Glutamatergic neuron (in vitro differentiated cells): ENCODE data around the gene MYH6. TPM values are rescaled to one million over a fixed set of nuclear protein-coding genes. Genes with fewer than 3 reads are reported as not detected.
"Not testable (repeated sequence)": the region's sequence is repeated elsewhere in the genome, so short reads cannot be mapped to it uniquely, and the experiment has no call there.

Experiments used
- DNase-seq: peaks from one replicate; pipeline ENCODE4 v3.0.0; 2022
- H3K27ac Mint-ChIP-seq: one replicate; pipeline ENCODE4 v1.8.0; 2020; ENCODE audit warnings: mild to moderate bottlenecking, mixed read lengths, inconsistent platforms; ENCODE audit not compliant: unreplicated experiment
- H3K27me3 Mint-ChIP-seq: one replicate; pipeline ENCODE4 v1.8.0; 2020; ENCODE audit warnings: mild to moderate bottlenecking, moderate library complexity, mixed read lengths, inconsistent platforms; ENCODE audit not compliant: unreplicated experiment
- H3K36me3 Mint-ChIP-seq: one replicate; pipeline ENCODE4 v1.8.0; 2020; ENCODE audit warnings: mild to moderate bottlenecking, mixed read lengths, inconsistent platforms; ENCODE audit not compliant: unreplicated experiment
- H3K4me1 Mint-ChIP-seq: one replicate; pipeline ENCODE4 v1.8.0; 2020; ENCODE audit warnings: mild to moderate bottlenecking, low read depth, mixed read lengths, inconsistent platforms; ENCODE audit not compliant: unreplicated experiment
- H3K4me3 Mint-ChIP-seq: one replicate; pipeline ENCODE4 v1.8.0; 2020; ENCODE audit warnings: mild to moderate bottlenecking, mixed read lengths, inconsistent platforms; ENCODE audit not compliant: unreplicated experiment
- H3K9me3 Mint-ChIP-seq: one replicate; pipeline ENCODE4 v1.8.0; 2020; ENCODE audit warnings: mild to moderate bottlenecking, moderate library complexity, mixed read lengths, inconsistent platforms; ENCODE audit not compliant: unreplicated experiment
- total RNA-seq: library from RNA; stranded (reverse); fragmentation: NEBNext Ultra II Directional; extraction: Animal tissue kit (Norgen Biotek cat#: 25700); gene quantifications from one replicate; pipeline ENCODE4 v1.2.1, GENCODE V29; 2021; ENCODE audit not compliant: unreplicated experiment
- TF ChIP-seq, protein P1 (sequence below): fragments of 200-600 bp; sonication (generic); IDR thresholded peaks from one replicate; pipeline ENCODE4 v1.5.0; 2021; ENCODE audit not compliant: partially characterized antibody, unreplicated experiment

MYH6 gene
- total RNA-seq, 1 donor from 2014 or later = not detected

DNA sequence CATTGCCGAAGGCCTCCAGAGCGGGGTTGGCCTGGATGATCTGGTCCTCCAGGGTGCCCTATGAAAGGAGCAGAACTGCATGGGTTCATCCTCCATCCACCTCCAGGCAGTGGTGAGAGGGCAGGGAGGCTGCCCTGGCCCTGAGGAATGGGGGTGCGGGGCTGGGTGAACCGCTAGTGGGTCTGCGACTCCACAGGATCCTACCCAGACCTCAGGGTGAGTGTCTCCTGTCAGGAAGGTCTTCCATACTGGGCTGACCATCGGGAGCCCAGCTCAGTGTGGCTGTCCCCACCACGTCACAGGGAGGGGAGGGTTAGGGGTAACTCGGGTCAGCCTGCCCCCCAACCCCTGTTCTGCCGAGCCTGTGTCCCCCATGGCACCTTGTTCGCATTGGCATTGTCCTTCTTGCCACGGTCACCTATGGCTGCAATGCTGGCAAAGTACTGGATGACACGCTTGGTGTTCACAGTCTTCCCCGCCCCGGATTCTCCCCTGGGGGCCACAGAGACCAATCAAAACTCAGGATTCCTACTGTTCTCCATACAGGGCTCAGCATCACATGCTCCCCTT, 3.7 kb downstream of the MYH6 start:
- DNase-seq = no peak
- H3K9me3 Mint-ChIP-seq = peaks cover 11% of the 10 kb centered on the region
- peaks cover 15% of the 10 kb centered on the region for H3K27me3 Mint-ChIP-seq
- no peak overlapping the region for H3K4me3 Mint-ChIP-seq
- no peak overlapping the region for H3K27ac Mint-ChIP-seq
- TF ChIP-seq, protein P1, sequence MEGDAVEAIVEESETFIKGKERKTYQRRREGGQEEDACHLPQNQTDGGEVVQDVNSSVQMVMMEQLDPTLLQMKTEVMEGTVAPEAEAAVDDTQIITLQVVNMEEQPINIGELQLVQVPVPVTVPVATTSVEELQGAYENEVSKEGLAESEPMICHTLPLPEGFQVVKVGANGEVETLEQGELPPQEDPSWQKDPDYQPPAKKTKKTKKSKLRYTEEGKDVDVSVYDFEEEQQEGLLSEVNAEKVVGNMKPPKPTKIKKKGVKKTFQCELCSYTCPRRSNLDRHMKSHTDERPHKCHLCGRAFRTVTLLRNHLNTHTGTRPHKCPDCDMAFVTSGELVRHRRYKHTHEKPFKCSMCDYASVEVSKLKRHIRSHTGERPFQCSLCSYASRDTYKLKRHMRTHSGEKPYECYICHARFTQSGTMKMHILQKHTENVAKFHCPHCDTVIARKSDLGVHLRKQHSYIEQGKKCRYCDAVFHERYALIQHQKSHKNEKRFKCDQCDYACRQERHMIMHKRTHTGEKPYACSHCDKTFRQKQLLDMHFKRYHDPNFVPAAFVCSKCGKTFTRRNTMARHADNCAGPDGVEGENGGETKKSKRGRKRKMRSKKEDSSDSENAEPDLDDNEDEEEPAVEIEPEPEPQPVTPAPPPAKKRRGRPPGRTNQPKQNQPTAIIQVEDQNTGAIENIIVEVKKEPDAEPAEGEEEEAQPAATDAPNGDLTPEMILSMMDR = no peak
- no peaks in the 10 kb centered on the region for H3K36me3 Mint-ChIP-seq
- peaks cover 4% of the 10 kb centered on the region for H3K4me1 Mint-ChIP-seq

DNA sequence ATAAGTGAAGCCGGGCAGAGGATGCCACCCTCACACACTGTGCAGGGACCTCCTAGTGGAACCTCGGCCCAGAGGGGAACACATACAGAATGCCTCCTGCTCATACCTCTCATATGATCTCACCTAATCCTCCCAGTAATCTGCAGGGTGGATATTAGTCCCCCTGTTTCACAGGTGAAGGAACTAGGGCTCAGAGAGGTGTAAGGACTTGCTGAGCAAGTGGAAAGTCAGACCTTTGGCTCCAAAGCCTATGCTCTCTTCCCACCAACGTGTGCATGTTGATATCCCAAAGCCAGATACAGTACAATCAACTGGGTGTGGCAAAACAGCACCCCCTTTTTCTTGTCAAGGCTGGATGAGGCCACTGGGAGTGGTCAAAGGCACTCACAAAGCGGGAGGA, 4.2 kb downstream of the MYH6 start:
- TF ChIP-seq, protein P1 = no peak
- DNase-seq = no peak
- peaks cover 16% of the 10 kb centered on the region for H3K27me3 Mint-ChIP-seq

DNA sequence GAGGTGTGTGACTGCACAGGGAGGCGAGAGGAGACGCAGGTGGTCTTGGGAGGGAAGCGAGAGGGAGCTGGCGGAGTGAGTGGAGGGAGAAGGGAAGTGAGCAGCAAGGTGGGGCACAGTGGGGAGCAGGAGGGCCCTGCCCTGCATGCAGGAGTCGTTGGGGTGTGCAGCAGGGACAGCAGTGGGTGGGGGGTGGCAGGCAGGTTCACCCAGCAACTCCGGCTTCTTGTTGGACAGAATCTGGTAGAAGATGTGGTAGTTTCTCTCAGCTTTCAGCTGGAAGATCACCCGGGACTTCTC, 5.0 kb downstream of the MYH6 start:
- H3K36me3 Mint-ChIP-seq = no peaks in the 10 kb centered on the region
- no peak overlapping the region for H3K4me3 Mint-ChIP-seq
- peaks cover 15% of the 10 kb centered on the region for H3K27me3 Mint-ChIP-seq
- no peak for DNase-seq
- H3K4me1 Mint-ChIP-seq = no peaks in the 10 kb centered on the region
- H3K9me3 Mint-ChIP-seq = peaks cover 11% of the 10 kb centered on the region
- no peak overlapping the region for H3K27ac Mint-ChIP-seq
- TF ChIP-seq, protein P1 = no peak

More for the DNA sequence above, 4.2 kb downstream of the MYH6 start:
- Mint-ChIP-seq H3K4me3 (no peak overlapping the region), H3K27ac (no peak overlapping the region), H3K36me3 (no peaks in the 10 kb centered on the region), H3K4me1 (peaks cover 2% of the 10 kb centered on the region), H3K9me3 (peaks cover 11% of the 10 kb centered on the region)

DNA sequence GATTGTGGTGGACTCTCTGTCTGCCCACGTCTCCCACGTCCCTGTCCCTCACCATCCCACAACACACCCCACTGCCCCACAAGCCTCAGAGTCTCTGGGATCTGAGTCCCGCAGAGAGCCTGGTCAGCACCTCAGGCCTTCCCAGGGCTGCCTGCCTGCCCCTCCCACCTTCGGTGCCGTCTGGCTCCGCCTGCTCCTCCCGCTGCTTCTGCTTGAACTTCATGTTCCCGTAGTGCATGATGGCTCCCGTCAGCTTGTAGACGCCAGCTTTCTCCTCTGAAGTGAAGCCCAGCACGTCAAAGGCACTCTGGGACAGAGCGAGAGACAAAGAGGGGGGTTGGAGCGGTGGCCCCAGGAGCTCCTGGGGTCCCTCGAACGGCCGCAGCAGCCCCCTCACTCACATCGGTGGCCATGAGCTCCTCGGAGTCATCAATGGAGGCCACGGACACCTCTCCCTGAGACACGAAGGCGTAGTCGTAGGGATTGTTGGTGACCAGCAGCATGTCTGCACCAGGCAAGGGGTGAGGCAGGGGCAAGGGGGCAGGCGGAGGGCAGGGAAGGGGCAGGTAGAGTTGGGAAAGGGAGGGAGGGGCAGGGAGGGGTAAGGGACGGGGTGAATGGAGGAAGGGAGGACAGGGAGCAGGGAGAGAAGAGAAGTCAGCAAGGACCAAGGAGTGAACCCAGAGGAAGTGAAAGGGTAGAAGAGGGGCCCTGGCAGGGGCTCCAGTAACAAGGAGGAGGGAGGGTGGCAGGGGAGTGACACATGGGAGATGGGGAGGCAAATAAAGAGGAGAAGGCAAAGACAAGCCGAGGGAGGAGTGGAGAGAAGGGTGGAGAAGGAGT, 5.6 kb downstream of the MYH6 start:
- no peaks in the 10 kb centered on the region for H3K36me3 Mint-ChIP-seq
- H3K4me1 Mint-ChIP-seq = no peaks in the 10 kb centered on the region
- H3K27ac Mint-ChIP-seq = no peak overlapping the region
- TF ChIP-seq, protein P1 = no peak
- H3K4me3 Mint-ChIP-seq = no peak overlapping the region
- no peak for DNase-seq
- H3K9me3 Mint-ChIP-seq = peaks cover 9% of the 10 kb centered on the region
- peaks cover 12% of the 10 kb centered on the region for H3K27me3 Mint-ChIP-seq

DNA sequence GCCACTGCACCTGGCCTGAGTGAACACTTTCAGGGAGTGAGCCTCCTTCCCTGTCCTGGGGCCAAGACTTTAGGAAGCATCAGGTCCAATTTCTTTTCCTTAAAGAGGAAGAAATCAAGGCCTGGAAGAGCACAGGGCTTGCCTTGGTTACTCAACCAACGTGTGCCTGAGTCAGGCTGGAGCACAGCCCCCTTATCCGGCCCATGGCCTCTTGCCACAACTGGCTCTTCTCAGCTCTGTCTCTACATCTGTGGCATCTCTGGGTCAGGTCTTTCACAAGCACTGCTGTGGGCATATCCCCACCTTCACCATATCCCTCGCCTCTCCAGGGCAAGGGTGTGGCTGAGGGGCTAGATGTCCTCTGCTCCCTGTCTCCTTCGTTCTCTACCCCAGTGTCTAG, 6.8 kb downstream of the MYH6 start:
- H3K27me3 Mint-ChIP-seq = peaks cover 12% of the 10 kb centered on the region
- no peaks in the 10 kb centered on the region for H3K4me1 Mint-ChIP-seq
- no peak for DNase-seq

DNA sequence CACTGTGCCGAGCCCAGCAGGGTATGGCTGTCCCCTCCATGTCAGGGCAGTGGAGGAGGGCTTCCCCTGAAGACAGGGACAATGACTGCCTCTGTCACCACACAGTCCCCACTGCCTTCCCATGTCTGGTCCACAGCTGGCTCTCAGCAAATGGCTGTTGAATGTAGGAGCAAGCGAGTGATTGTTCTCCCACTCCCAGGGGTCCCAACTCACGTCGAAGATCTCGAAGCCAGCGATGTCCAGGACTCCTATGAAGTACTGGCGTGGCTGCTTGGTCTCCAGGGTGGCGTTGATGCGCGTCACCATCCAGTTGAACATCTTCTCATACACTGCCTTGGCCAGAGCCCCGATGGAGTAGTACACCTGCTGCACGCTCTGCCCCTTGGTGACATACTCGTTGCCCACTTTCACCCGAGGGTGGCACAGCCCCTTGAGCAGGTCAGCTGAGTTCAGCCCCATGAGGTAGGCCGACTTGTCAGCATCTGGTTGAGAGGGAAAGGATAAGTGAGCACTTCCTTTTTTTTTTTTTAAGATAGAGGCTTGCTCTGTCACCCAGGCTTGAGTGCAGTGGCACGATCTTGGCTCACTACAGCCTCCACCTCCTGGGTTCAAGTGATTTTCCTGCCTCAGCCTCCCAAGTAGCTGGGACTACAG, 7.5 kb downstream of the MYH6 start:
- not testable (repeated sequence) for H3K4me3 Mint-ChIP-seq, H3K27me3 Mint-ChIP-seq, DNase-seq

More for the DNA sequence above, 6.8 kb downstream of the MYH6 start:
- TF ChIP-seq, protein P1 = no peak
- H3K9me3 Mint-ChIP-seq = peaks cover 8% of the 10 kb centered on the region
- H3K27ac Mint-ChIP-seq = no peak overlapping the region
- no peak overlapping the region for H3K4me3 Mint-ChIP-seq
- H3K36me3 Mint-ChIP-seq = no peaks in the 10 kb centered on the region

More for the DNA sequence above, 7.5 kb downstream of the MYH6 start:
- H3K9me3 Mint-ChIP-seq, H3K4me1 Mint-ChIP-seq, H3K36me3 Mint-ChIP-seq, H3K27ac Mint-ChIP-seq: not testable (repeated sequence)
